NCI-H2171 treated with DMSO at 0.1 percent for 48 hours (cell line): ENCODE measurements around the gene MTERF2.
"Not testable (repeated sequence)": the region's sequence is repeated elsewhere in the genome, so short reads cannot be mapped to it uniquely, and the experiment has no call there.

Experiments used
- DNase-seq: peaks from one replicate; lab custom pipeline; 2025; lab: John Stamatoyannopoulos, UW

The MTERF2 gene, protein sequence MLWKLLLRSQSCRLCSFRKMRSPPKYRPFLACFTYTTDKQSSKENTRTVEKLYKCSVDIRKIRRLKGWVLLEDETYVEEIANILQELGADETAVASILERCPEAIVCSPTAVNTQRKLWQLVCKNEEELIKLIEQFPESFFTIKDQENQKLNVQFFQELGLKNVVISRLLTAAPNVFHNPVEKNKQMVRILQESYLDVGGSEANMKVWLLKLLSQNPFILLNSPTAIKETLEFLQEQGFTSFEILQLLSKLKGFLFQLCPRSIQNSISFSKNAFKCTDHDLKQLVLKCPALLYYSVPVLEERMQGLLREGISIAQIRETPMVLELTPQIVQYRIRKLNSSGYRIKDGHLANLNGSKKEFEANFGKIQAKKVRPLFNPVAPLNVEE

DNA sequence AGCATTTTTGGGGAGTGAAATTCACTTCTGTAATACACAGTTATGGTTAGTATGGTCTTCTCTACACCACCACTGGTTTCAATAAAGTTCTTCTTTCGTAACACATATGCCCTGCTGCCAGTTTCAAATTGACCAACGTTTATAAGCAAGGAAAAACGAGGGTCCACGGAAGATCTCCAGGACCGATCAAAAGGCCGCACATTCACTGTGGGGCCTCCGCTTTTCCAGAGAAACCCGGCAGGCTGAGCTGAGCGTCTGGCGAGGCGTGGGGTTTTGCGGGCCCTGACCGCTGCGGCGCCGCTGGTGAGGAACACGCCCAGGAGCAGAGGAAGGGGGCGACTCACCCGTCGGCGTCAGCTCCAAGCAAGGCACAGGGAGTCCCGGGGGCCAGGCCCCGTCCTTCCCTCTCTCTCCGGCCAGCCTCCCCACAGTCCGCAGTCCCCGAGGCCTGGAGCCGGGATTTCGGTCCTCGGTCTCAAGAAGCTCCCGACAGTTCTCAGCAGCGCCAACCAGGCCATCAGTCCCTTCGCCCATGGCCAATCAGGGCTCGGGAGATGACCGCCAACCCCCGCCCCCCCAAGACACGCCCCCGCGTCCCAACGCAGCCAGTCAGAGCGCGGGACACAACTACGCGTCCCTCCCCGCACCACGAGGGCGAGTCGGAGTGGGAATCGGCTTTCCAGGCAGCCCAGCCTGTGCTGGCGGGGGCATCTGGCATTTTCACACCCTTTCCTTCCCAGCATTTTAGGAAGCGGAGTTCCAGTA, at the start of gene MTERF2:
MTERF2 (minus strand) TSS at position 522 of the 765 bp plus-strand sequence. CDS start 8,432 bp downstream, outside the sequence.
- DNase-seq, result peak; percentile 93

DNA sequence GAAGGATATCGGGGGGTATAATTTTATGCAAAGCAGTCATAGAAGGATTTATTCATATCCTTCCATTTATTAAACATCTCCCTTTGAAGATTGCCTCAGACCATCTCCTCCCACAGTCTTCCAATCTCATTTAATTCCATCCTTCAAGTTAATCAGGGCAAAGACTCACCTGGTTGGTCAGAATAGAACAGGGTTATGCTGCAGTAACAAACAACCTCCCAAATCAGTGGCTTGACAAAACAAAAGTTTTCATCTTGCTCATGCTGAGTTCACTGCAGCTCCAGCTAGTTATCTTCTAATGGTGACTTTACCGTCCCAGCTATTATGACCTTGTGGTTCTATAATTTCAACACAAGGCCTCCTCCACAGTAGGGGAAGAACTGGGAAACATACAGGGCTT, 48.8 kb upstream of the MTERF2 start:
- no peak for DNase-seq

DNA sequence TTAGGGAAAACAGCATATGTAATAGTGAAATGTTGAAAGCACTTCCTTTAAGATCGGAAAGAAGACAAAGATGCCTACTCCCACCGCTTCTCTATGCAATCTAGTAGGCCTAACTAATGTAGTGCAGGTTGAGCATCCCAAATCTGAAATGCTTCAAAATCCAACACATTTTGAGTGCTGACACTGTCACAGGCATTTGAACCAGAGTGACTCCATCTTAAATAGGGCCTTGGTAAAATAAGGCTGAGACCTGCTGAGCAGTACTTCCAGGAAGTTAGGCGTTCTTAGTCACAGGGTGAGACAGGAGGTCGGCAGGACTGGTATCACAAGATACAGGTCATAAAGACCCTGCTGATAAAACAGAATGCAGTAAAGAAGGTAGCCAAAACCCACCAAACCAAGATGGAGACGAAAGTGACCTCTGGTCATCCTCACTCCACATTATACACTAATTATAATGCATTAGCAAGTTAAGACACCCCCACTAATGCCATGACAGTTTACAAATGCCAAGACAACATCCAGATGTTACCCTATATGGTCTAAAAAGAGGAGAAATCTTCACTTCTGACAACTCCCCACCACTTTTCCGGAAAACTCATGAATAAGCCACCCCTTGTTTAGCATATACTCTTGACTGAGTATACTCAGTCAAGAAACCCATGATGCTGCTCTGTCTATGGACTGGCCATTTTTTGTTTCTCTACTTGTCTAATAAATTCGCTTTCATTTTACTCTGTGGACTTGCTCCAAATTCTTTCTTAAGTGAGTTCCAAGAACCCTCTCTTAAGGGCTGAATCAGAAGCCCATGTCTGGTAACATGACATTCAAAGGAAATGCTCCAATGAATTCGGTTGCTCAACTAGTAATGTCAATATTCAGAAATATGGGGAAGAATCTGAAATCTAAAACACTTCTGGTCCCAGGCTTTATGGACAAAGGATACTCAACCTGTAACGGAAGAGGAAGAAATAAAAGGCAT, 47.1 kb upstream of the MTERF2 start:
- DNase-seq, result no peak

DNA sequence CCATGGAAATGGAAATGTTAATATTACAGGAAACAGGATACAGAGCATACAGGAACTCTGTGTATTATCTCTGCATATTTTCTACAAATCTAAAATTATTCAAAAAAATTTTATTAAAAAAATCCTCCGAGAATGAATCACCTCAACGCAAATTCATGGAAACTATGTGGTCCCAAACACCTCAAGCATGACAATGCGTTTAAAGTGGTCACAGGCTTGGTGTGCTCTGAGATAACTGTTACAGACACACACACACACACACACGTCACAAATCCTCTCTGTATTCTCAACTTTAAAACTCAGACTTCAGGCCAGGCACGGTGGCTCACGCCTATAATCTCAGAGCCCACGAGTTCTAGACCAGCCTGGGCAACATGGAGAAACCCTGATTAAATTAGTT, 45.3 kb upstream of the MTERF2 start:
- no peak for DNase-seq

DNA sequence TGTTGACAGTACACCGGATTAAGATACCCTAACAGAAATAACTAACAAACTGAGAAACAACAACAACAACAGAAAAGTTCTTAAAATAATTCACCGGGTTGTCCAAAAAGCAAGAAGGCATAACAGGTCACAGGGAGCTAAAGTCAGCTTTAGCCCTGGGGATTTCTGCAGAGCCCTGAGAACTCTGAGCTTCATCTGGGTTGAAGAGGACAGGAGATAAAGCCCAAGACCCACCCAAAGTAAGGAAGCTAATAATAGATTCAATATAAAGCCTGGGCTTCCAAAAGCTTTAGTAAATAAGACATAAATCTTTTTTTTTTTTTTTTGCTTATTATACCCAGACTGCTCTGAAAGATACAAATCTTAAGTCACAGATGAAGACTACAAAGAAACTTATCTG, 44.1 kb upstream of the MTERF2 start:
- DNase-seq, result no peak

DNA sequence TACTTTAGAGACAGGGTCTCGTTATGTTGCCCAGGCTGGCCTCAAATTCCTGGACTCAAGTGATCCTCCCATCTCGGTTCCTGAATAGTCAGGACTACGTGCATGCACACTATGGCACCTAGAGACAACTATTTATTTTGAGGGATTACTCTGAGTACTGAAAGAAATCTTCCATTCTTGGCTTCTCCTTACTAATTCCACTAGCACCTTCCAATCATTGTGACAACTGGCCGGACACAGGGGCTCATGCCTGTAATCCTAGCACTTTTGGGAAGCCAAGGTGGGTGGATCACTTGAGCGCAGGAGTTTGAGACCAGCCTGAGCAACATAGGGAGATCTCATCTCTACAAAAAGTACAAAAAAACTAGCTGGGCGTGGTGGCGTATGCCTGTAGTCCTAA, 42.1 kb upstream of the MTERF2 start:
- no peak for DNase-seq

DNA sequence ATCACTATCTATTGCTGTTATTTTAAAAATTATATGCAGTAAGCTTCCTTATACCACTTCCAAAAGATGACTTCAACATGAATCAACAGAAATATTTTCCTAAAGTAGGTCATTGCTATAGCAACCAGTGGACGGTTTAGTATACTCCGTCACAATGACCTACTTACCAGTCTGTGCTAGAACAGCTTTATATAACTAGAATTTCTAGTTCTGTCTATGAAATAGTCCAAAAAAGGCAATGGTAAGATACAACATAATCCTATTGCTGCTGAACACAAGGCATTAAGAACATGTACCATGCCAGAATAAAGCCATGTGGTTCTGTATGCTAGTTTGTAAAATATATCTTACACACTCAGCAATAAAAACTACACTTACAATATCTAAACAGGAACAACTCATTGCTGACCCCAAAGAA, 40.7 kb upstream of the MTERF2 start:
- DNase-seq, result peak; percentile 53

DNA sequence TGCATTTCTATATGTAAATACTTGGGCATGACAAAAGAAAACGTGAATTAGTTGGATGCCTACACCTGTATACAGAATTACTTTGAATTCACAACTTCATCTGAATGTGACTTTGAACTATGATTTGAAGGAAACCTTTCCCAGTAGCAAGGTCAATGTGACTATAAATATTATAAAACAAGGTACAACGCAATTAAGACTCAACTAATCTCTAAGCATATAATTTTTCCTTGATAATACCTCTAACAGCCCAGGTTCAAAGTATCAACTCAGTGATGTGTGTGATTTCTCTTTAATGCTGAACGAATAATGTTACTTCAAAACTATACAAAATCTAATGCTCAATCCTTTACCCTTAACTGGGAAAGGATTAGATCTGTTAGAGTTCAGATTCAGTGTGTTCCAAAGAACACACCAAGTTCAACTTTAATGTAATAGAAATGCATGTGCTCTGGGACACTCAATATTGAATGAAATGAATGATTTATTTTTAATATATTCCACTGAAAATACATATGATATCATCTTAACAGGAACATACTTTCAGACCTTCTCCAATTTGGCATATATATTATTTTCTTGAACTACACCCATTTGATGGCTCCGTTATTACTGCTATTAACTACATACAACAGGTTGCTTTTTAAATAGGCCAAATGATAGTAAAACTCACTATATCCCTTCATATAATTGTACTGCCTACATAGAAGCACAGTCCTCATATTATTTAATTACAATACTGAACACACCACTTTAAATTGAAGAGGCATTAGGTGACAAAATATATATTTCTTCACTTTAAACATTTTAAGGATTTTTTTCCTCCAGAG, 40.1 kb upstream of the MTERF2 start:
- DNase-seq, result no peak

DNA sequence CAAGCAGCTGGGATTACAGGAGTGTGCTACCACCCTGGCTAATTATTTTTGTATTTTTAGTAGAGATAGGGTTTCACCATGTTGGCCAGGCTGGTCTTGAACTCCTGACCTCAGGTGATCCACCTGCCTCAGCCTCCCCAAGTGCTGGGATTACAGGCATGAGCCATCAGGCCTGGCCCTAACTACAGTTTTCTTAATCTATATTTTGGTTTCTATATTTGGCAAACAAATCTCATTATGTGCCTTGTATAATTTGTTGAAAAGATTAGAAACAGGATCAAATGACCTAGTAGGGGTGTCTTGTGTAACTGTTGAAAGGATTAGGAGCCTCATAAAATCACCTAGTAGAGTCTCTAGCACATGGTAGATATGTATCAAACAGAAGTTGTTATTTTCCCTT, 39.4 kb upstream of the MTERF2 start:
- DNase-seq, result peak; percentile 80

DNA sequence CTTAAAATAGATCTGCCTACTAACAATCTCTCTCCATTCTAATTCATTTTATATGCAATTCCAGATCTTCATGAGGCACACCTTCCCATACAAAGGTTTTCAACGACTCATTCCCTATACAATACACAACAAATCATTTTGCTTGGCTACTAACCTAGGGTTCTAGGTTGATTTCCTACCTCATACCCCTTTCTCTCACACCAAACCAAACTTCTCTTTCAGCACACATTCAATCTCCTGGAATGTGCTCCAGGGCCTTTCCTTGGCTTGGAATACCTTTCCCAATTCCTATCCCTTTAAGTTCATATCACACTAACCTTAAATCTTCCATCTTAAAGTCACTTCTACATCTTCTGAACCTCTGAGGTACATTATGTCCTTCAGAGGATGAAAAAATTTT, 38.7 kb upstream of the MTERF2 start:
- DNase-seq, result no peak

DNA sequence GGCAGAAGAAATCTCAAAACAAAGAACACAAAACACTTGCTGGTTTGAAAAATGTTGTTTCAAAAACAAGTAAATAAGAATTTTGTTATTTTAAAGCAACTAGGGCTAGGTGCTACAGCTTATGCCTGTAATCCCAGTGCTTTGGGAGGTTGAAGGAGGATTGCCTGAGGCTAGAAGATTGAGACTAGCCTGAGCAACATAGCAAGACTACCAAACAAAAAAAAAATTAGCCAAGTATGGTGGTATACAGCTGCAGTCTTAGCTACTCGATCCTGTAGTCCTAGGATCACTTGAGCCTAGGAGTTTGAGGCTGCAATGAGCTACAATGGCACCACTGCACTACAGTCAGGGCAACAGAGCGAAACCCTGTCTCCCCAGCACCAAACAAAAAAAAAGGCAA, 32.6 kb upstream of the MTERF2 start:
- no peak for DNase-seq

DNA sequence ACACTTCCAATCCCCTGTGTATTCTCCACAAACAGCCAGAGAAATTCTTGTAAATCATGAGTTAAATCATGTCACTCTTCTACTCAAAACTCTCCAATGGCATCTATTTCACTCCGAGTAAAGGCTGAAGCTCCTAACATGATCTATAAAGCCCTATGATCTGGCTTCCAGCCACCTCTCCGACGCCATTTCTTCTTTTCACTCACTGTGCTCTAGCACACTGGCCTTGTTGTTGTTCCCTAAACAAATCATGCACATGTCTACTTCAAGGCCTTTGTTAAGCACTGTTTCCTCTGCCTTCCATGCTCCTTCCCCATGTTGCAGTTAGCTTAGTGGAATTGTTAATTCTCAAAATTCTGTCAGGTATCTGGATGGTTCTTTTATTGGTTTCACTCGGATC, 30.1 kb upstream of the MTERF2 start:
- no peak for DNase-seq

DNA sequence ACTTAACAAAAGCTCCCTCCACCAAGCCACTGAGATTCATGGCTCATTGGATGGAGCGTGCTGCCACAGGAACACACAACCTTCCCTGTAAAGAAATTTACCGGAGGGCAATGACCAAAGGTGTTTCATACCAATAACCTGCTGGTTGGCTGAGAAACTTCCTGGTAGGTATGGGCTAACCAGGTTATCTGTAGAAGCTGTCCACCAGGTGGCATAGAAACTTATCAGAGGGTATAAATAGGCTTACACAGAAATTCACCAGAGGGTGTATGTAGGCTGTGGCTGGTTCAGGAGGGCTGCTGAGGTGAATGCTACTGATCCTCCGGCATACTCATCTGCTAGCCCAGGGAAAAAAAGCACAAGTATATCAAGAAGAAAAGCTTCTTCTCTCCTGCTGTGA, 27.1 kb upstream of the MTERF2 start:
- peak; percentile 19 for DNase-seq

DNA sequence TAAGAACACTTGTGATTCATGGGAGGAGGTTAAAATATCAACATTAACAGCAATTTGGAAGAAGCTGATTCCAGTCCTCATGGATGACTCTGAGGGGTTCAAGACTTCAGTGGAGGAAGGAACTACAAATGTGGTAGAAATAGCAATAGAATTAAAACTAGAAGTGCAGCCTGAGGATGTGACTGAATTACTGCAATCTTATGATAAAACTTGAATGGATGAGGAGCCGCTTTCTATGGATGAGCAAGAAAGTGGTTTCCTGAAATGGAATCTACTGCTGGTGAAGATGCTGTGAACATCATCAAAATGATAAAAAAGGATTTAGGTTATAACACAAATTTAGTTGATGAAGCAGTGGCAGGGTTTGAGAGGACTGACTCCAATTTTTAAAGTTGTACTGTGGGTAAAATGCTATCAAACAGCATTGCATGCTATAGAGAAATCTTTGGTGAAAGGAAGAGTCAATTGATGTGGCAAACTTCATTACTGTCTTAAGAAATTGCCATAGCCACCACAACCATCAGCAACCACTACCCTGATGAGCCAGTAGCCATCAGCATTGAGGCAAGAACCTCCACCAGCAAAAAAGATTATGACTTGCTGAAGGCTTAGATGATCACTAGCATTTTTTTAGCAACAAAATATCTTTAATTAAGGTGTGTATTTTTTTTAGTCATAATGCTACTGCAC, 25.9 kb upstream of the MTERF2 start:
- DNase-seq, result no peak

DNA sequence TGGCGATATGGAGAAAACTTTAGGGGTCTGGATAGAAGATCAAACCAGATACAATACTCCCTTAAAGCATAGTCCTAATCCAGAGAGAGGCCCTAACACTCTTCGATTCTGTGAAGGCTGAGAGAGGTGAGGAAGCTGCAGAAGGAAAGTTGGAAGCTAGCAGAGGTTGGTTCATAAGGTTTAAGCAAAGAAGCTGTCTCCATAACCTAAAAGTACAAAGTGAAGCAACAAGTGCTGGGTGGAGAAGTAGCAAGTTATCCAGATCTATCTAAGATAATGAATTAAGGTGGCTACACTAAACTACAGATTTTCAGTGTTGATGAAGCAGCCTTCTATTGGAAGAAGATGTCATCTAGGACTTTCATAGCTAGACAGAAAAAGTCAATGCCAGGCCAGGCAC, 24.6 kb upstream of the MTERF2 start:
- no peak for DNase-seq

DNA sequence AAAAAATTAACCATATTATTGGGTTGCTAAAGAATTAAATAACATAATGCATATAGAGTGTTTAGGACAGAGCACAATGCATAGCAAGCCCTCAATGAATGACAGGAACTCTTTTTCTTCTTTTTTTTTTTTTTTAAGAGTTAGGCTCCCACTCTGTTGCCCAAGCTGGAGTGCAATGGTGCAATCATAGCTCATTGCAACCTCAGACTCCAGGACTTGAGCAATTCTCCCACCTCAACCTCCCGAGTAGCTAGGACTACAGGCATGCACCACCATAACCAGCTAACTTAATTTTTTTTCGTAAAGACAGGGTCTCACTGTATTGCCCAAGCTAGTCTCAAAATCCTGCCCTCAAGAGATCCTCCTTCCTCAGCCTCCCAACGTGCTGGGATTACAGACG, 20.5 kb upstream of the MTERF2 start:
- no peak for DNase-seq

DNA sequence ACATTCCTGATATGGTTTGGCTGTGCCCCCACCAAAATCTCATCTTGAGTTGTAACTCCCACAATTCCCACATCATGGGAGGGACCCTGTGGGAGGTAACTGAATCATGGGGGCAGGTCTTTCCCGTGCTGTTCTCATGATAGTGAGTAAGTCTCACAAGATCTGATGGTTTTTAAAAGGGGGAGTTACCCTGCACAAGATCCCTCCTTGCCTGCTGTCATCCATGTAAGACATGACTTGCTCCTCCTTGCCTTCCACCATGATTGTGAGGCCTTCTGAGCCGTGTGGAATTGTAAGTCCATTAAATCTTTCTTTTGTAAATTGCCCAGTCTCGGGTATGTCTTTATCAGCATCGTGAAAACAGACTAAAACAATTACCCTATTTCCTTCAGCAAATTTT, 15.7 kb upstream of the MTERF2 start:
- not testable (repeated sequence) for DNase-seq

DNA sequence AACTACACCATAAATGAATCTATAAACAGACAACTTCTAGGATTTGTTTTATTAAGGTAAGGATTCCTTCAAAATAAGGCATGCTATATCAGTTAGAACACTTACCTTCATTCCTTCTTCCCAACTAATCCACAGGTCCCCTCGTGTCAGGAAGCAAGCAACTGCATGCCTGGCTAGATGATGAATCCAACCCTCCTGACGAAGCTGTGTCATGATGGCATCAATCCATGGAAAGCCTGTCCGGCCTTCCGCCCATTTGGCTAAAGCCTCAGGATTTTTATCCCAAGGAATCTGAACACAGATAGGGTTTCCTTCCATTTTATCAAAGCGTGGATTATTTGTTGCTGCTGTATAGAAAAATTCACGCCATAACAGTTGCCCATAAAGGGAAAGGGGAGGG, 12.5 kb upstream of the MTERF2 start:
- no peak for DNase-seq

DNA sequence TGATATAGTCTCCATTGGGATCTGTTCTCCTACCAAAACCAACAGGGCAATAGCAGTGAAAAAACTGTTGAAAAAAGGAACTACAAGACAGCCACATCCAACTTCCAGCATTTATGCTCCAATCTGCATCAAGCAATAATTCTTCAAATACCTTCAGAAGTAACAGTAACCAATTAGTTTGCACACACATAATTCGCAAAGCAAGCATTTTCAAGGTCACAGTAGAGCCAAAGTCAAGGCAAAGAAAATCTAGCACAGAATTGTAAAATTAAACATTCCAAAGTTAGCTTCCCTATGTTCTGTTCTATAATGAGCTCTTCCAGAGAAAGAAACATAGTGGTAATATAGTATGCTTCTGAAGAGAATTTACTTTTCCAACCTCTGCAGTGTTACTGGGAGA, 11.0 kb upstream of the MTERF2 start:
- DNase-seq, result no peak

DNA sequence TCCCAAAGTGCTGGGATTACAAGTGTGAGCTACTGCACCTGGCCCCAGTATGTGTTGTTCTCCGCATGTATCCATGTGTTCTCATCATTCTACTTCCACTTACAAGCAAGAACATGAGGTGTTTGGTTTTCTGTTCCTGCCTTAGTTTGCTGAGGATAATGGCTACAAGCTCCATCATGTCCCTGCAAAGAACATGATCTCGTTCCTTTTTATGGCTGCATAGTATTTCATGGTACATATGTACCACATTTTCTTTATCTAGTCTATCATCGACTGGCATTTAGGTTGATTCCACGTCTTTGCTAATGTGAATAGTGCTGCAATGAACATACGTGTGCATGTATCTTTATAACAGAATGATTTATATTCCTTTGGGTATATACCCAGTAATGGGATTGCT, 9.2 kb upstream of the MTERF2 start:
- not testable (repeated sequence) for DNase-seq
